Muscle layer of colon (tissue), 2 donors: Measurements from ENCODE around the gene CNKSR3.

ENCODE experiments used
- H3K27ac ChIP-seq: one replicate; pipeline ENCODE4 v1.7.0; 2013; ENCODE audit warnings: low read depth, mild to moderate bottlenecking, low read length, moderate library complexity
- H3K27me3 ChIP-seq, 2 donors: one replicate each; pipeline ENCODE4 v1.7.0; 2013; ENCODE audit warnings: low read length in 2 of 2, mild to moderate bottlenecking in 2 of 2; ENCODE audit not compliant: insufficient read depth in 2 of 2, control insufficient read depth in 1 of 2
- H3K36me3 ChIP-seq: one replicate; pipeline ENCODE4 v1.7.0; 2013; ENCODE audit warnings: mild to moderate bottlenecking, low read length; ENCODE audit not compliant: insufficient read depth
- H3K4me1 ChIP-seq: one replicate; pipeline ENCODE4 v1.7.0; 2013; ENCODE audit warnings: mild to moderate bottlenecking, low read length; ENCODE audit not compliant: insufficient read depth
- H3K4me3 ChIP-seq, 2 donors: one replicate each; pipeline ENCODE4 v1.7.0; 2013; ENCODE audit warnings: low read length in 2 of 2, low read depth in 1 of 2, mild to moderate bottlenecking in 1 of 2, moderate library complexity in 1 of 2
- H3K9ac ChIP-seq: one replicate; pipeline ENCODE4 v1.7.0; 2013; ENCODE audit warnings: low read length
- H3K9me3 ChIP-seq: one replicate; pipeline ENCODE4 v1.7.0; 2013; ENCODE audit warnings: mild to moderate bottlenecking, low read length
- donor health status: abdominal sarcoma.
- donor health status: Adenocarcinoma of cecum.

Gene CNKSR3

GRCh38 chr6:154404791-154405400 lies 105.6 kb downstream of the CNKSR3 start:
- no peak overlapping the region for H3K4me3 ChIP-seq
- H3K36me3 ChIP-seq = peaks cover 20% of the 10 kb centered on the region
- no peak overlapping the region for H3K27ac ChIP-seq
- H3K9ac ChIP-seq = no peak overlapping the region
- H3K9me3 ChIP-seq = no peaks in the 10 kb centered on the region
- H3K4me1 ChIP-seq = peaks cover 24% of the 10 kb centered on the region
- H3K27me3 ChIP-seq = no peaks in the 10 kb centered on the region

- no peaks in the 10 kb centered on the region for H3K27me3 ChIP-seq
- peaks cover 25% of the 10 kb centered on the region for H3K36me3 ChIP-seq
- no peak overlapping the region for H3K4me3 ChIP-seq
- no peaks in the 10 kb centered on the region for H3K9me3 ChIP-seq
- no peak overlapping the region for H3K27ac ChIP-seq
- no peak overlapping the region for H3K9ac ChIP-seq
- peaks cover 15% of the 10 kb centered on the region for H3K4me1 ChIP-seq
Measured at GRCh38 chr6:154403788-154404187, 106.7 kb downstream of the CNKSR3 start.

DNA sequence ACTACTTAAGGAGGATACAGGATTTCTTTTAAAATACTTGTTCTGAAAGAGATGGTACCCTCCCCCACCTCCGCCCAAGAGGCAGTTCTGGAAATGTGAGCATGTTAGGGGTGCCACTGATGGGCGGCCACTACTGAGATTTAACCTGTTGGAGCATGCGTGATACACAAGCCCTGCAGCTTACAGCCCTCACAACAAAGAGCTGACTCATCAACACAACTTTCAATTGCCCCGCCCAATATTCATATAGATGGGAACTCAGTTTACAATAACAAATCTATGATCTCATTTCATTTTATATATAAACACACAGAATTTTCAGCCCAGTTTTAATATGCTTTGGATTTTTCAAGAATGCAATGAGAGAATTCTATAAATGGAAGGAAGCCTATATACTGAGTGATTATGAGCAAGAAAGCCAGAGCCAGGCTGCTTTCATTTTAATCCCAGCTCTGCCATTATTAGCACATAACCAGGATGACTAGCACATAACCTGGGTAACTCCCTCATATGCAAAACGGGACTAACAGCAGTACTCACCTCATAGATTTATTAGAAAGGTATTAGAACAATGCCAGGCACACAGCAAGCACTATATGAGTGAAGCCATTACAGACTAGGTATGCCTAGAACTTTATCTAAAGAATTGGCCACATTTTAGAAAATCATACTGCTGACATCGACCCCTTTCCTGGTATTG lies 108.3 kb downstream of the CNKSR3 start:
- Histone ChIP-seq H3K4me1 (peaks cover 9% of the 10 kb centered on the region), H3K9ac (no peak overlapping the region), H3K27me3 (no peaks in the 10 kb centered on the region), H3K36me3 (peaks cover 25% of the 10 kb centered on the region), H3K27ac (no peak overlapping the region), H3K4me3 (no peak overlapping the region), H3K9me3 (no peaks in the 10 kb centered on the region)

DNA sequence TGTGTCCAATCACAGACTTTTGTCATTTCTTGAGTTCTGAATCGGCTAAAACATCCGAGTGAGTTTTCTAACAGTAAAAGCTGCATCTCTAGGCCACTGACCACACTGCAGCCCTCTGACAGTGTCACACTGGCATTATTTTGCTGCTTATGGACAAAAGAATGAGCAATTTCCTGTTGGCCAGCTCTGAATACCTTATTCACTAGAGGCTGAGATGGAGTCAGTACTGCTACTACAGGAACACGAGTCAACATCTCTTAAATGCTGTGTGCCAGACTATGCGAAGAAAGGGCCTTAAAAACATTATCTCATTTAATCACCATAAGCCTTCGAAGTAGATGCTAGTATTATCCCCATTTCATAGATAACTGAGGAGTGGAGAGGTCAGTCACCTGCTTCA lies 111.4 kb downstream of the CNKSR3 start:
- Histone ChIP-seq H3K4me3 (no peak overlapping the region), H3K9me3 (no peaks in the 10 kb centered on the region), H3K27ac (no peak overlapping the region), H3K36me3 (peaks cover 15% of the 10 kb centered on the region), H3K27me3 (no peaks in the 10 kb centered on the region), H3K9ac (no peak overlapping the region), H3K4me1 (peaks cover 8% of the 10 kb centered on the region)

DNA sequence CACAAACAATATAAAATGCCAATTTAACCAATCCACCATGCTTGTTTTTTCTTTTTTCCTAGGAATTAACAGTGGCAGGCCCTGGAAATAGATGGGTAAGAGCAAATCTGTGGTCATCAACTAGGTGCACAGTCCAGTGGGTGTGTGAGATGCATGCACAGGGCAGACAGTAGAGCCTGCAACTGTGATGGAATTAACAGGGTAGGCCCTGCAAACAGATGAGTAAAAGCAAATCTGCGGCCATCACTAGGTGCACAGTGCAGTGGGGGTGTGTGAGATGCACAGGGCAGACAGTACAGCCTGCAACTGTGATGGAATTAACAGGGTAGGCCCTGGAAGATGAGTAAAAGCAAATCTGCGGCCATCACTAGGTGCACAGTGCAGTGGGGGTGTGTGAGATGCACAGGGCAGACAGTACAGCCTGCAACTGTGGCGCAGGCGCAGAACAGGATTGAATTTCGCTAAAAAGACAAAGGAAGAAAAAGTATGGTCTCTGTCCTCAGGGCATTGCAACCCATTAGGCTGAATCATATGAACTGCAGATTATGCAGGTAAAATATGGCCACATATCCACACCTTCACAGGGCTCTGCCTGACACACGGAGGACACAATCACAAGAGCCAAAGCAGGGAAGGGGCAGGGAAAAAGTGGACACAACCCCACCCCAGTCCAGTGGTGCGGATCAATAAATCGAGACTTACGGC lies 112.8 kb downstream of the CNKSR3 start:
- Histone ChIP-seq H3K9ac (no peak overlapping the region), H3K4me1 (no peaks in the 10 kb centered on the region), H3K9me3 (no peaks in the 10 kb centered on the region), H3K36me3 (peaks cover 15% of the 10 kb centered on the region), H3K27me3 (no peaks in the 10 kb centered on the region), H3K27ac (no peak overlapping the region), H3K4me3 (no peak overlapping the region)

DNA sequence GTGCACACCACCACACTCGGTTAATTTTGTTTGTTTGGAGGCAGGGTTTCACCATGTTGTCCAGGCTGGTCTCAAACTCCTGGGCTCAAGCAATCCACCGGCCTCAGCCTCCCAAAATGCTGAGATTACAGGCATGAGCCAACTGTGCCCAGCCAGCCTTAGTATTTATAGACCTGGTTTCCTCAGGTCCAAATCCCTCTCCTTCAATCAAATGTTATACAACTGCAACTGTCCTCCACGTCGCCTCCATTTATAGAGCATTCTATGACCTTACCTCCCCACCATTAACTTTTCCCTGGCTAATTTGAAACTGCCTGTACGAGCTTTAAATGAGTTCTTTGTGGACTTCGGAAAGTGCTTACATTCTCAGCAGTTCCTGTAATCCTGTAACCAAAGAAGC lies 114.6 kb downstream of the CNKSR3 start:
- H3K4me3 ChIP-seq = no peak overlapping the region
- no peak overlapping the region for H3K27ac ChIP-seq
- H3K36me3 ChIP-seq = peaks cover 6% of the 10 kb centered on the region
- H3K27me3 ChIP-seq = no peaks in the 10 kb centered on the region
- no peaks in the 10 kb centered on the region for H3K4me1 ChIP-seq
- H3K9ac ChIP-seq = no peak overlapping the region
- H3K9me3 ChIP-seq = no peaks in the 10 kb centered on the region

DNA sequence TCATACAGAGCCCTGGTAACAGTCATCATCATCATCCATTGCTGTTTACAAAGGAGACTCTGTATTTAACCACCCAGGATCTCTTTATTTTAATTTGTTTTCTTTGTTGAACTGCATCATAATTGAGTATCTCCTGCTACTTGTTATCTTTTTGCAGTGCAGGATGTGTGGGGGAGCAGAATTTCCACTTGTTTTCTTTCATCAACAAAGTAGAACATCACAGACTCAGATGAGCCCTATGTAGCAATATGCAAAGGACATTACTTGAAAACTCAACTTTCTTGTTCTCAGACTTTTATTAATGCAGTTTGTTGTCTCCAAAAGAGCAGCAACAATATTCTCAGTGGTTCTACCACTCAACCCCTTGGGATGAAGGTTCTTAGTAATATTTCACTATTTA lies 115.2 kb downstream of the CNKSR3 start:
- Histone ChIP-seq H3K27me3 (no peaks in the 10 kb centered on the region), H3K36me3 (peaks cover 6% of the 10 kb centered on the region), H3K9ac (no peak overlapping the region), H3K9me3 (no peaks in the 10 kb centered on the region), H3K4me3 (no peak overlapping the region), H3K4me1 (no peaks in the 10 kb centered on the region), H3K27ac (no peak overlapping the region)

GRCh38 chr6:154394571-154394970 lies 115.9 kb downstream of the CNKSR3 start:
- no peaks in the 10 kb centered on the region for H3K27me3 ChIP-seq
- H3K9ac ChIP-seq = no peak overlapping the region

DNA sequence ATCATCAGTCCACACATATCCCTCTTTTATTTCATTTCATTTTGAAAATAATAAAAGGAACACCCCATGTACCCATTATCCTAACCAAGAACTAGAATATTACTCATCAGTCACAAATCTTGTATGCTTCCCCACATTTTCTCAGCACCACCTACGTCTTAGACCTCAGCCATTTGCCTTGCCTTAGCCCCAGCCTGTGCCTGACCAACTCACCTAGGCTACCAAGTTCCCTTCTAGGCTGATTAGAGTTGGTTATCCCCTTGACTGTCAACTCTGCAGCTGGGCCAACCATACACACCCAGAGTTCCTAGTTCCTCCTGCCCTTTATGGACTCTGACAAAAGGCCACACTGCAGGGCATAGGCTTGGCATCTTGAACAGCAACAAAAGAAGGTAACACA lies 120.5 kb downstream of the CNKSR3 start:
- H3K9me3 ChIP-seq = no peaks in the 10 kb centered on the region
- H3K9ac ChIP-seq = no peak overlapping the region
- H3K36me3 ChIP-seq = no peaks in the 10 kb centered on the region
- no peak overlapping the region for H3K4me3 ChIP-seq
- no peaks in the 10 kb centered on the region for H3K4me1 ChIP-seq
- H3K27me3 ChIP-seq = no peaks in the 10 kb centered on the region
- H3K27ac ChIP-seq = no peak overlapping the region

More at GRCh38 chr6:154394571-154394970, 115.9 kb downstream of the CNKSR3 start:
- Histone ChIP-seq H3K4me3 (no peak overlapping the region), H3K4me1 (no peaks in the 10 kb centered on the region), H3K36me3 (peaks cover 6% of the 10 kb centered on the region), H3K9me3 (no peaks in the 10 kb centered on the region), H3K27ac (no peak overlapping the region)

DNA sequence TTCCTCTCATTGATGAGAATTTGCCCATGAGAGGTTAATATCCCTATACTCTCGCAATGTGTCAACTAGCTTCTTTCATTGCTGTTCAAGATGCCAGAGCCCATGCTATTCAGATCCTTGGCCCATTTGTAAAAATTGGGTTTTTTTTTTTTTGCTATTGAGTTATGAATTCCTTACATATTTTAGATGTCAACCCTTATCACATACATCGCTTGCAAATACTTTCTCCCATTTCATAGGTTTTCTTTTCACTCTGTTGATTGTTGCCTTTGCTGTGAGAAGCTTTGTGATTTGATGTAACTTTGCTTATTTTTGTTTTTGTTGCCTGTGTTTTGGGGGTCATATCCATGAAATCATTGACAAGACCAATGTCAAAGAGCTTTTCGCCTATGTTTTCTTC lies 121.7 kb downstream of the CNKSR3 start:
- peaks cover 3% of the 10 kb centered on the region for H3K4me1 ChIP-seq

GRCh38 chr6:154386848-154387717 lies 123.4 kb downstream of the CNKSR3 start:
- no peaks in the 10 kb centered on the region for H3K36me3 ChIP-seq
- no peaks in the 10 kb centered on the region for H3K9me3 ChIP-seq
- peaks cover 3% of the 10 kb centered on the region for H3K4me1 ChIP-seq
- no peak overlapping the region for H3K9ac ChIP-seq
- H3K27ac ChIP-seq = no peak overlapping the region
- no peak overlapping the region for H3K4me3 ChIP-seq
- H3K27me3 ChIP-seq = no peaks in the 10 kb centered on the region

More for the DNA sequence above, 121.7 kb downstream of the CNKSR3 start:
- Histone ChIP-seq H3K36me3 (no peaks in the 10 kb centered on the region), H3K9ac (no peak overlapping the region), H3K27ac (no peak overlapping the region), H3K4me3 (no peak overlapping the region), H3K27me3 (no peaks in the 10 kb centered on the region), H3K9me3 (no peaks in the 10 kb centered on the region)
